Mesendoderm (in vitro differentiated cells): ENCODE measurements around the gene TP53I3.

ENCODE experiments used
- DNase-seq: peaks from one replicate; pipeline ENCODE4 v3.0.0; 2013
- H2AK5ac ChIP-seq: 2 replicates; pipeline ENCODE4 v1.6.1; 2013; ENCODE audit warnings: low read length, inconsistent platforms
- H2BK120ac ChIP-seq: 2 replicates; pipeline ENCODE4 v1.6.1; 2013; ENCODE audit warnings: low read depth, mild to moderate bottlenecking, low read length, moderate library complexity, mixed read lengths
- H2BK15ac ChIP-seq: replicated peaks from 2 replicates; pipeline ENCODE4 v1.6.1; 2013; ENCODE audit warnings: low read depth, mild to moderate bottlenecking, moderate library complexity
- H2BK5ac ChIP-seq: 2 replicates; pipeline ENCODE4 v1.6.1; 2013; ENCODE audit warnings: low read length, inconsistent platforms
- H3K18ac ChIP-seq: 2 replicates; pipeline ENCODE4 v1.6.1; 2013; ENCODE audit warnings: mild to moderate bottlenecking, low read length, mixed read lengths
- H3K23ac ChIP-seq: one replicate; pipeline ENCODE4 v1.6.1; 2013; ENCODE audit warnings: low read length
- H3K27ac ChIP-seq: 2 replicates; pipeline ENCODE4 v1.5.1; 2013; ENCODE audit warnings: low read depth, mild to moderate bottlenecking, inconsistent platforms, low read length, moderate library complexity
- H3K27me3 ChIP-seq: 2 replicates; pipeline ENCODE4 v1.6.1; 2013; ENCODE audit warnings: low read length, control low read depth, mild to moderate bottlenecking, inconsistent platforms; ENCODE audit not compliant: insufficient read depth, poor library complexity
- H3K36me3 ChIP-seq: 2 replicates; pipeline ENCODE4 v1.6.1; 2013; ENCODE audit warnings: low read length, inconsistent platforms; ENCODE audit not compliant: control insufficient read depth, insufficient read depth
- H3K4ac ChIP-seq: one replicate; pipeline ENCODE4 v1.6.1; 2013; ENCODE audit warnings: low read depth, mild to moderate bottlenecking, low read length, moderate library complexity
- H3K4me1 ChIP-seq: 2 replicates; pipeline ENCODE4 v1.6.1; 2013; ENCODE audit warnings: low read depth, low read length, inconsistent platforms; ENCODE audit not compliant: control insufficient read depth
- H3K4me2 ChIP-seq: 2 replicates; pipeline ENCODE4 v1.6.1; 2013; ENCODE audit warnings: low read length
- H3K4me3 ChIP-seq: 2 replicates; pipeline ENCODE4 v1.5.1; 2013; ENCODE audit warnings: mild to moderate bottlenecking, low read length
- H3K56ac ChIP-seq: one replicate; pipeline ENCODE4 v1.6.1; 2013; ENCODE audit warnings: low read length
- H3K79me1 ChIP-seq: 2 replicates; pipeline ENCODE4 v1.6.1; 2013; ENCODE audit warnings: low read length, inconsistent platforms
- H3K79me2 ChIP-seq: 2 replicates; pipeline ENCODE4 v1.6.1; 2013; ENCODE audit warnings: mild to moderate bottlenecking, low read length; ENCODE audit not compliant: control insufficient read depth, insufficient read depth
- H3K9ac ChIP-seq: 2 replicates; pipeline ENCODE4 v1.6.1; 2013; ENCODE audit warnings: low read length, inconsistent platforms
- H4K5ac ChIP-seq: one replicate; pipeline ENCODE4 v1.6.1; 2013; ENCODE audit warnings: low read length
- H4K8ac ChIP-seq: one replicate; pipeline ENCODE4 v1.6.1; 2013; ENCODE audit warnings: low read depth, mild to moderate bottlenecking, control low read depth, low read length, moderate library complexity
- WGBS: extraction: QIAGEN DNeasy Blood & Tissue Kit; methylation state at CpG from one replicate; pipeline ENCODE4 v1.1.7; 2013; ENCODE audit warnings: low lambda C conversion rate, missing lambda C conversion rate; ENCODE audit not compliant: insufficient coverage; ENCODE audit errors: extremely low coverage; 5-methylcytosine and 5-hydroxymethylcytosine counted together

TP53I3 gene

DNA sequence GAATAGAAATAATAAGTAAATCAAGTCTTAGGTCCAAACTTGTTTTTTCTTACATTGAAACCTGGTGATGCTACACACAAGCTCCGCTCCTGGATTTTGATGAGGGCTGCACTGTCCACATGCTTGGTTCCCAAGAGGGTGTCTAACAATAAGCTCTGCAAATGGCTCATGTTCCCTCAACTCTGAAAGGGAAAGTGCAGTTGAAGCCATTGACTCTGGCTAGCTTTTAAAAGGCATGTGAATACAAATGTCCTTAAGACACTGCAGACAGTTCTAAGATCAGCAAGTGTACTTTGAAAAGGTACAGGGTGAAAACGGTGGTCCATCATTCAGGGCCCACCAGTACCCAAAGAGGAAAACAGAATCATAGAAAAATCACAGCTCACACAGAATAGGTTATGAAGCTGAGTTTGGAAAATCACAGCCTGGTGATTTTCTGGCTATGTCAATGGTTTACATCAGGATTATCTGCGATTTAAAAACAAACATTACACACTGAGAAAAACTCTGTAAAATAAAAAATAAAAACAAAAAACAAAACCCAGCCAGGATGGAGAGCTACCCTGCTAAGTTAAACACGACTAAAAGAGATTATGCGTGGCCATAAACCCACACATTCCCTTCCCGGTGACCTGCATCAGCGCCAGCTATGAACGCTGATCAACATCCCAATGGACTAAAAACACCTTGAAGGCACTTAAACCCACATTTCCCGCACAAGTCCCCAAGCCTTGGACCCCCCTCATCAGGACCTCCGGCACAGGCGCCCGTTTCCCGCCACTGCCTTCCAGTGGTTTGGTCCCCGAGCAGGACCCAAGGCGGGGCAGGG is 37.9 kb upstream of the TP53I3 start:
- no peak overlapping the region for H2BK15ac ChIP-seq
- DNase-seq: peak; percentile 12
- peak overlapping the region; percentile 97 for H3K23ac ChIP-seq
- no peaks in the 10 kb centered on the region for H3K79me1 ChIP-seq
- no peak overlapping the region for H3K27ac ChIP-seq
- H3K36me3 ChIP-seq: no peaks in the 10 kb centered on the region
- H3K79me2 ChIP-seq: no peaks in the 10 kb centered on the region
- no peak overlapping the region for H2BK120ac ChIP-seq
- H3K4me3 ChIP-seq: peak overlapping the region; percentile 51
- H3K4me1 ChIP-seq: no peaks in the 10 kb centered on the region
- H3K27me3 ChIP-seq: no peaks in the 10 kb centered on the region
- H2BK5ac ChIP-seq: no peak overlapping the region
- peak overlapping the region; percentile 5 for H3K4ac ChIP-seq
- H3K56ac ChIP-seq: peak overlapping the region; percentile 96
- peak overlapping the region; percentile 54 for H3K18ac ChIP-seq
- H2AK5ac ChIP-seq: no peak overlapping the region
- H3K4me2 ChIP-seq: peak overlapping the region; percentile 39
- H4K5ac ChIP-seq: no peak overlapping the region
- H4K8ac ChIP-seq: no peak overlapping the region
- WGBS: no CpG with 5 or more reads among the region's 15 CpGs
- peak overlapping the region; percentile 64 for H3K9ac ChIP-seq

DNA sequence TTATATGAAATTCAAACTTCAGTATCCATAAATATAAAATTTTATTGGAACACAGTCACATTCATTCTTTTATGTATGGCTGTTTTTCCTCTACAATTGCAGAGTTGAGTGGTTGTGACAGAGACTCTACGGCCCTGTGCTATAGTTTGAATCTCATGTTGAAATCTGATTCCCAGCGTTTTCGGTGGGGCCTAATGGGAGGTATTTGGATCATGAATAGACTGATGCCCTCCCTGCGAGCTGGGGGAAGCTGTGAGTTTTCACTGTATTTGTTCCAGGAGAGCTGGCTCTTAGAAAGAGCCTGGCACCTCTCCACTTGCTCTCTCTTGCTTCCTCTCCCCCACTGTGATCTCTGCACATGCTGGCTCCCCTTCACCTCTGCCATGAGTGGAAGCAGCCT is 36.8 kb upstream of the TP53I3 start:
- no peak overlapping the region for H2AK5ac ChIP-seq
- H3K4me3 ChIP-seq: no peak overlapping the region
- no peaks in the 10 kb centered on the region for H3K27me3 ChIP-seq
- H2BK15ac ChIP-seq: no peak overlapping the region
- no peak overlapping the region for H3K23ac ChIP-seq
- H3K79me1 ChIP-seq: no peaks in the 10 kb centered on the region
- no peak overlapping the region for H3K4me2 ChIP-seq
- H3K9ac ChIP-seq: no peak overlapping the region
- no peak overlapping the region for H4K8ac ChIP-seq
- H3K79me2 ChIP-seq: no peaks in the 10 kb centered on the region
- no peaks in the 10 kb centered on the region for H3K36me3 ChIP-seq
- no peak overlapping the region for H3K4ac ChIP-seq
- no peak overlapping the region for H4K5ac ChIP-seq
- no peak overlapping the region for H3K27ac ChIP-seq
- no peak overlapping the region for H2BK5ac ChIP-seq
- no CpG with 5 or more reads among the region's 4 CpGs for WGBS
- no peak overlapping the region for H2BK120ac ChIP-seq
- H3K4me1 ChIP-seq: no peaks in the 10 kb centered on the region
- H3K56ac ChIP-seq: no peak overlapping the region
- no peak for DNase-seq
- no peak overlapping the region for H3K18ac ChIP-seq

DNA sequence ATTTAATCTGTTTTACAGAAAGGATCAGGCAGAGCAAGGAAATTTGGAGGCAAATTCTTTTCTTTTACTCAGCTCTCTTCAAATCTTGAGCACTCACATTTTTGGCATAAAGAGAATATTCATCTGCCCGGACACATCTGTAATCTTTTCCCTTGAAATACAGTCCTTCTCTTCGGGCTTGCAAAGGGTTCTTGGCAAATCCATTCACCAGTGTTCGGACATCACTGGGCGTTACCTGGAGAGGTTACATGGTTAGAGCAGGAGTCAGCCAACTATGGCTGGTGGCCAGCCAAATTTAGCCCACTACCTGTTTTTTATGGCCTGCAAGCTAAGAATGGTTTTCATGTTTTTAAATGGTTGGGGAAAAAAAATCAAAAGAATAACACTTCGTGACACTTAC is 36.4 kb upstream of the TP53I3 start:
- Histone ChIP-seq H2BK15ac (no peak overlapping the region), H4K5ac (no peak overlapping the region), H3K4me1 (no peaks in the 10 kb centered on the region), H3K23ac (no peak overlapping the region), H3K27me3 (no peaks in the 10 kb centered on the region), H2AK5ac (no peak overlapping the region), H3K4me2 (no peak overlapping the region), H3K27ac (no peak overlapping the region), H3K4ac (no peak overlapping the region), H2BK5ac (no peak overlapping the region), H3K79me2 (no peaks in the 10 kb centered on the region), H4K8ac (no peak overlapping the region), H3K56ac (no peak overlapping the region), H2BK120ac (no peak overlapping the region), H3K36me3 (no peaks in the 10 kb centered on the region), H3K4me3 (no peak overlapping the region), H3K79me1 (no peaks in the 10 kb centered on the region), H3K18ac (no peak overlapping the region), H3K9ac (no peak overlapping the region)
- no peak for DNase-seq
- no CpG with 5 or more reads among the region's 5 CpGs for WGBS

DNA sequence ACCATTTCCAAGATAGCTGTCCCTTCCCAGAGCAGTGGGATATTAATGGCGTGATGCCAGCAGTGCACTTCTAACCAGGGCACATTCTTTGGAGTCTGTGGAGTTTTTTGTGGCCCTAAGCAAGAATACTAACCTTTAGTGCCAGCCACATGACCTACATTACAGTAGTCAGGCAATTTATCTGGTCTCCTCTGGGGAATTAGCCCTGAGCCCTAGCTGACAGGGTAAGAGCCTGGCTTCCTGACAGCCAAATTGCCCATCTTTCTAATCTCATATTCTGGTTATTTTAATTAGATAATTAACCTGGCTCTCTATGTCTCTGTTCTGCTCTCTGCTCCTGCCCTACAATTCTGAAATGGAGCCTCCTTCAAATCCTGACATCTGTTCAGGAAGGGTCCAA is 33.3 kb upstream of the TP53I3 start:
- H3K4me3 ChIP-seq: no peak overlapping the region
- no CpG with 5 or more reads among the region's 1 CpG for WGBS
- H4K5ac ChIP-seq: no peak overlapping the region
- no peak overlapping the region for H3K9ac ChIP-seq
- H3K79me2 ChIP-seq: no peaks in the 10 kb centered on the region
- H2BK15ac ChIP-seq: no peak overlapping the region
- H3K4me1 ChIP-seq: no peaks in the 10 kb centered on the region
- DNase-seq: no peak
- H3K4ac ChIP-seq: no peak overlapping the region
- H3K23ac ChIP-seq: no peak overlapping the region
- no peak overlapping the region for H3K18ac ChIP-seq
- no peak overlapping the region for H2BK5ac ChIP-seq
- H3K56ac ChIP-seq: no peak overlapping the region
- H2AK5ac ChIP-seq: no peak overlapping the region
- no peak overlapping the region for H2BK120ac ChIP-seq
- no peaks in the 10 kb centered on the region for H3K36me3 ChIP-seq
- H4K8ac ChIP-seq: no peak overlapping the region
- no peaks in the 10 kb centered on the region for H3K27me3 ChIP-seq
- no peak overlapping the region for H3K4me2 ChIP-seq
- no peaks in the 10 kb centered on the region for H3K79me1 ChIP-seq
- H3K27ac ChIP-seq: no peak overlapping the region

- no peak overlapping the region for H2BK5ac ChIP-seq
- DNase-seq: peak; percentile 40
- H3K18ac ChIP-seq: no peak overlapping the region
- no peaks in the 10 kb centered on the region for H3K27me3 ChIP-seq
- no peak overlapping the region for H2AK5ac ChIP-seq
- H3K79me2 ChIP-seq: no peaks in the 10 kb centered on the region
- H2BK120ac ChIP-seq: no peak overlapping the region
- H3K36me3 ChIP-seq: no peaks in the 10 kb centered on the region
- no peak overlapping the region for H3K27ac ChIP-seq
- H3K4me3 ChIP-seq: no peak overlapping the region
- no peak overlapping the region for H3K4ac ChIP-seq
- H3K23ac ChIP-seq: no peak overlapping the region
- no peak overlapping the region for H3K9ac ChIP-seq
- no peak overlapping the region for H3K4me2 ChIP-seq
- H3K56ac ChIP-seq: no peak overlapping the region
- no peak overlapping the region for H4K8ac ChIP-seq
- no peak overlapping the region for H4K5ac ChIP-seq
- H3K4me1 ChIP-seq: no peaks in the 10 kb centered on the region
- no peak overlapping the region for H2BK15ac ChIP-seq
- no CpG with 5 or more reads among the region's 2 CpGs for WGBS
- no peaks in the 10 kb centered on the region for H3K79me1 ChIP-seq
Observed at GRCh38 chr2:24115057-24115456, 30.4 kb upstream of the TP53I3 start.

DNA sequence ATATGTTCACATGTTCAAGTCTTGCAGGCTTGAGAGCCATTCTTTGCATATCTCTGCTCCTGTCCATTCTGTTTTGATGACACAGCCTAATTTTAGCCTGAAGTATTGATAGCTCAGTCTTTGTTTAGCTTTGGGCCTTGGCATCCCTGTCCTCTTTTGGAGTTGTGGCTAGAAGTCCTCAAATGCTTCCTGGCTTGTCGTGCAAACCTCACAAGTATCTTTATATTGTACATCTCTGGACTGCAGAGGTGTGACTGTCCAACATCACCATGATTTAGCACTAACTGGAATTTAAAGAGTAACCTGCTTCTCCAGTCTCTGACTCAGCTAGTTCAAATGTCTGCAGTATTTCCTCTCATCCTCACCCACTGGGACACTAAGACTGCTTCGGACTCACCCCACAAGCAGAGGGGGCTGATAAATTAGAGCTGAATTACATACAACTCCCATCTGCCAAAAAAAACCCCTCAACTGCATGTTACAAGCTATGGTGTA is 26.8 kb upstream of the TP53I3 start:
- no peak for DNase-seq
- H2AK5ac ChIP-seq: no peak overlapping the region
- no peak overlapping the region for H3K9ac ChIP-seq
- H3K79me2 ChIP-seq: no peaks in the 10 kb centered on the region
- no peak overlapping the region for H2BK15ac ChIP-seq
- no peaks in the 10 kb centered on the region for H3K27me3 ChIP-seq
- H3K4me1 ChIP-seq: no peaks in the 10 kb centered on the region
- no peak overlapping the region for H3K23ac ChIP-seq
- no peak overlapping the region for H2BK120ac ChIP-seq
- H3K4me2 ChIP-seq: no peak overlapping the region
- H3K4ac ChIP-seq: no peak overlapping the region
- no peaks in the 10 kb centered on the region for H3K79me1 ChIP-seq
- H4K8ac ChIP-seq: no peak overlapping the region
- H3K4me3 ChIP-seq: no peak overlapping the region
- no peaks in the 10 kb centered on the region for H3K36me3 ChIP-seq
- no peak overlapping the region for H3K56ac ChIP-seq
- H3K18ac ChIP-seq: no peak overlapping the region
- H3K27ac ChIP-seq: no peak overlapping the region
- no CpG with 5 or more reads among the region's 2 CpGs for WGBS
- no peak overlapping the region for H2BK5ac ChIP-seq
- H4K5ac ChIP-seq: no peak overlapping the region
